A549 (cell line): ENCODE results near the gene DEF6. TPM values are rescaled to one million over a fixed set of nuclear protein-coding genes. Genes with fewer than 3 reads are reported as not detected.

Experiments
- ATAC-seq, 2 experiments: fragments of 200-7000 bp in 1 of 2; fragments of >200 bp in 1 of 2; cut with Nextera tagmentation in 1 of 2; cut with Tn5 transposase in 1 of 2; 3 replicates each; pipeline versions ENCODE4 v1.8.0 to v1.9.1; 2018 to 2020; ENCODE audit warnings: mild to moderate bottlenecking in 1 of 2, moderate library complexity in 1 of 2
- CTCF ChIA-PET: fragments of 300-600 bp; sonication (Branson Sonifier 250); formaldehyde crosslinking; extraction: SDS; loops from one replicate; lab custom pipeline; 2021; ENCODE audit warnings: antibody characterized with exemption, inconsistent platforms; lab: Yijun Ruan, JAX
- POLR2A ChIA-PET: fragments of 350-600 bp; formaldehyde crosslinking; extraction: SDS; loops from one replicate; lab custom pipeline; 2021; ENCODE audit warnings: antibody characterized with exemption, inconsistent platforms; lab: Yijun Ruan, JAX
- DNase-seq, 2 experiments: peaks; one replicate each; pipeline versions ENCODE4 v3.0.0 to v3.0.0-alpha.2; 2011 to 2016; ENCODE audit warnings: low read depth in 1 of 2, low spot score in 1 of 2
- FAIRE-seq: peaks from 2 replicates; lab custom pipeline; 2011; peaks lifted over from hg19 to GRCh38; lab: Jason Lieb, UNC
- H3K27ac ChIP-seq, 2 experiments: fragments of >200 bp; sonication (Bioruptor Twin); formaldehyde crosslinking; 3 replicates each; pipeline ENCODE4 v1.5.1; 2016 to 2017
- H3K4me1 ChIP-seq: fragments of >200 bp; sonication (Bioruptor Twin); formaldehyde crosslinking; 3 replicates; pipeline ENCODE4 v1.6.1; 2016
- H3K4me2 ChIP-seq: fragments of >200 bp; sonication (Bioruptor Twin); formaldehyde crosslinking; 3 replicates; pipeline ENCODE4 v1.6.1; 2016
- H3K4me3 ChIP-seq: fragments of >200 bp; sonication (Bioruptor Twin); formaldehyde crosslinking; 3 replicates; pipeline ENCODE4 v1.5.1; 2016
- H3K9me3 ChIP-seq: fragments of >200 bp; sonication (Bioruptor Twin); formaldehyde crosslinking; 3 replicates; pipeline ENCODE4 v1.6.1; 2016
- BHLHE40 ChIP-seq: IDR thresholded peaks from 2 replicates; pipeline ENCODE4 v1.6.1; 2012; ENCODE audit warnings: low read depth, low read length, inconsistent platforms
- CBX2 ChIP-seq: fragments of 200-600 bp; sonication (generic); IDR thresholded peaks from 2 replicates; pipeline ENCODE4 v1.6.1; 2016; ENCODE audit warnings: low read depth, mild to moderate bottlenecking, borderline replicate concordance
- CEBPB ChIP-seq, 2 experiments: fragments of >200 bp in 1 of 2; sonication (Bioruptor Twin) in 1 of 2; formaldehyde crosslinking in 1 of 2; IDR thresholded peaks; 2 replicates each; pipeline ENCODE4 v1.6.1; 2012 to 2016
- CHD4 ChIP-seq: fragments of 200-600 bp; sonication (generic); IDR thresholded peaks from 2 replicates; pipeline ENCODE4 v1.6.1; 2016; ENCODE audit warnings: antibody characterized with exemption, mild to moderate bottlenecking, borderline replicate concordance
- EHF ChIP-seq: fragments of 250-450 bp; sonication (Bioruptor Pico); IDR thresholded peaks from 2 replicates; pipeline ENCODE4 v1.5.0; 2020; ENCODE audit warnings: mild to moderate bottlenecking
- EHMT2 ChIP-seq: fragments of 200-600 bp; sonication (generic); IDR thresholded peaks from 2 replicates; pipeline ENCODE4 v1.6.1; 2016; ENCODE audit warnings: antibody characterized with exemption, low read depth, mild to moderate bottlenecking, moderate library complexity
- ELK1 ChIP-seq: fragments of 150-350 bp; IDR thresholded peaks from 2 replicates; pipeline ENCODE4 v1.6.1; 2014; ENCODE audit warnings: low read depth, mild to moderate bottlenecking, low read length
- EP300 ChIP-seq, 2 experiments: fragments of >200 bp; sonication (Bioruptor Twin); formaldehyde crosslinking; IDR thresholded peaks; 2 replicates in 1 of 2; 3 replicates in 1 of 2; pipeline ENCODE4 v1.6.1; 2016 to 2017
- GATA3 ChIP-seq: IDR thresholded peaks from 2 replicates; pipeline ENCODE4 v1.6.1; 2012; ENCODE audit warnings: borderline replicate concordance
- HDAC2 ChIP-seq: fragments of 200-600 bp; sonication (generic); IDR thresholded peaks from 2 replicates; pipeline ENCODE4 v1.6.1; 2016
- HEYL ChIP-seq: fragments of 250-450 bp; sonication (Bioruptor Pico); IDR thresholded peaks from 2 replicates; pipeline ENCODE4 v1.8.0; 2021; ENCODE audit warnings: mild to moderate bottlenecking, moderate library complexity
- JUN ChIP-seq, 2 experiments: fragments of >200 bp; sonication (Bioruptor Twin); formaldehyde crosslinking; IDR thresholded peaks; 2 replicates in 1 of 2; 3 replicates in 1 of 2; pipeline ENCODE4 v1.6.1; 2016 to 2017
- JUNB ChIP-seq: fragments of >200 bp; sonication (Bioruptor Twin); formaldehyde crosslinking; IDR thresholded peaks from 2 replicates; pipeline ENCODE4 v1.6.1; 2016
- KDM1A ChIP-seq: fragments of 200-600 bp; sonication (generic); IDR thresholded peaks from 2 replicates; pipeline ENCODE4 v1.6.1; 2016; ENCODE audit warnings: low read depth, mild to moderate bottlenecking
- MAFK ChIP-seq: fragments of 450-650 bp; IDR thresholded peaks from 2 replicates; pipeline ENCODE4 v1.6.1; 2014; ENCODE audit not compliant: partially characterized antibody
- MAZ ChIP-seq: fragments of 150-350 bp; IDR thresholded peaks from 2 replicates; pipeline ENCODE4 v1.6.1; 2014; ENCODE audit warnings: antibody characterized with exemption, low read depth, low read length, borderline replicate concordance
- NFE2L2 ChIP-seq: fragments of 150-350 bp; conservative IDR thresholded peaks from 2 replicates; pipeline ENCODE4 v1.6.1; 2014; ENCODE audit warnings: low read length
- PHF8 ChIP-seq: fragments of 200-600 bp; sonication (generic); IDR thresholded peaks from 2 replicates; pipeline ENCODE4 v1.6.1; 2016; ENCODE audit warnings: low read depth, mild to moderate bottlenecking, antibody characterized with exemption, moderate library complexity, borderline replicate concordance
- POLR2A ChIP-seq: IDR thresholded peaks from 2 replicates; pipeline ENCODE4 v1.6.1; 2012; ENCODE audit warnings: mild to moderate bottlenecking, low read length
- POLR2AphosphoS2 ChIP-seq: conservative IDR thresholded peaks from 2 replicates; pipeline ENCODE4 v1.6.1; 2012; ENCODE audit warnings: low read length, improper control_type of control experiment, inconsistent platforms
- RARB ChIP-seq: fragments of 250-450 bp; sonication (Bioruptor Pico); IDR thresholded peaks from 2 replicates; pipeline ENCODE4 v1.8.0; 2021; ENCODE audit warnings: mild to moderate bottlenecking, moderate library complexity
- RCOR1 ChIP-seq: fragments of 150-350 bp; IDR thresholded peaks from 2 replicates; pipeline ENCODE4 v1.6.1; 2014; ENCODE audit warnings: antibody characterized with exemption, low read length, low read depth
- RFX5 ChIP-seq: fragments of 450-650 bp; IDR thresholded peaks from 2 replicates; pipeline ENCODE4 v1.7.1; 2014; ENCODE audit warnings: antibody characterized with exemption, mild to moderate bottlenecking, moderate library complexity
- RNF2 ChIP-seq: fragments of 200-600 bp; sonication (generic); IDR thresholded peaks from 2 replicates; pipeline ENCODE4 v1.6.1; 2016; ENCODE audit warnings: low read depth, mild to moderate bottlenecking, antibody characterized with exemption, moderate library complexity, borderline replicate concordance
- USF2 ChIP-seq: fragments of 450-650 bp; IDR thresholded peaks from 2 replicates; pipeline ENCODE4 v1.6.1; 2014; ENCODE audit warnings: antibody characterized with exemption
- ZC3H11A ChIP-seq: fragments of 450-650 bp; IDR thresholded peaks from 2 replicates; pipeline ENCODE4 v1.6.1; 2014; ENCODE audit warnings: antibody characterized with exemption, mild to moderate bottlenecking
- WGBS: methylation state at CpG from one replicate; pipeline ENCODE4 v1.1.6; 2017; ENCODE audit errors: missing lambda C conversion rate; 5-methylcytosine and 5-hydroxymethylcytosine counted together
- polyA plus RNA-seq, 4 experiments: library from polyadenylated mRNA; depleted of rRNA in 3 of 4; stranded (reverse); fragments of >200 nt; fragmentation: RNase III in 1 of 4; extraction: RNeasy Plus Mini Kit Qiagen cat#74134 plus additional on column Dnase treatment in 1 of 4; gene quantifications; 2 replicates in 3 of 4; 3 replicates in 1 of 4; pipeline ENCODE4 v1.2.3, GENCODE V29; 2011 to 2017
- TF ChIP-seq, protein P1 (sequence below): IDR thresholded peaks from 2 replicates; pipeline ENCODE4 v1.6.1; 2012
- TF ChIP-seq, protein P2 (sequence below): IDR thresholded peaks from 2 replicates; pipeline ENCODE4 v1.6.1; 2012
- TF ChIP-seq, protein P3 (sequence below): fragments of >200 bp; sonication (Bioruptor Twin); formaldehyde crosslinking; IDR thresholded peaks from 2 replicates; pipeline ENCODE4 v1.6.1; 2016
- TF ChIP-seq, protein P4 (sequence below): IDR thresholded peaks from 2 replicates; pipeline ENCODE4 v1.6.1; 2012; ENCODE audit warnings: low read depth, borderline replicate concordance
- TF ChIP-seq, protein P5 (sequence below): fragments of 200-600 bp; sonication (generic); IDR thresholded peaks from 2 replicates; pipeline ENCODE4 v1.6.1; 2016; ENCODE audit warnings: antibody characterized with exemption, mild to moderate bottlenecking, moderate library complexity

Gene DEF6
- polyA plus RNA-seq, 2 of the 4 experiments (the other 2 are of a cell fraction): 0.05 TPM

DNA sequence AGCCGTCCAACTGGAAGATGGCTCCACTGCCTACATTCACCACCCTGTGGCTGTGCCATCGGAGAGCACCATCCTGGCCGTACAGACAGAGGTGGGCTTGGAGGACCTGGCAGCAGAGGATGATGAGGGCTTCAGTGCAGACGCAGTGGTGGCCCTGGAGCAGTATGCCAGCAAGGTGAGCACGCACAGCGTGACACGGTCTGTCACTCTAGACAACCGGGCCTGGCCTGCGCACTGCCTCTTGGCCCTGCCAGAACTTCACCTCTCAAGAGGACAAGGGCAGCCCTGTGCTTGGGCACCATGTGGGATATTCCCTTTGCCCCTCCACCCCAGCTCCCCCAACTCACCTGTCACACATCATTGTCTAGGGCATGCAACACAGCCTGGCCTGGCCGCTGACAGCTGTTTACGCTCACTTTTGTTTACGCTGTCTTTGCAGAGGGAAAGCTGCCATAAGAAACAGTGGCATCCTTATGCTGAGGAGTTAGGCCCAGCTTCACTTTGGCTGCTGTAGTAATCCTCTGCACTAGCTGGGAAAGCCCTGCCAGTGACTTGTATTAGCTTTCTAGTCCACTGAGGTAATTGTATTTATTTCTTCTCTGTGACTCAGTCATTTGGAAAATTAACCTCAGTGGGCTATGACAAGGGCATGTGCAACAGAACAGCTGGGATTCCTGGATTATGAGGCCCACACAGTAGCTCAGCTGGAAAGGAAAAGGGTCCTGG, 9.8 kb upstream of the DEF6 start:
- no peak for ATAC-seq
- H3K9me3 ChIP-seq: no peaks in the 10 kb centered on the region
- WGBS: 94% methylated on average over 12 of the region's 12 CpGs
- ChIA-PET POLR2A (no interaction called here), CTCF (interaction anchor here (0.6 to 2.0 kb wide), 6 partner anchors 16 to 55 kb away, joined by 3 to 6 read pairs (median 3); partner anchors contain the start of gene PPARD)
- no peaks in the 10 kb centered on the region for H3K4me1 ChIP-seq
- TF ChIP-seq, protein P1, sequence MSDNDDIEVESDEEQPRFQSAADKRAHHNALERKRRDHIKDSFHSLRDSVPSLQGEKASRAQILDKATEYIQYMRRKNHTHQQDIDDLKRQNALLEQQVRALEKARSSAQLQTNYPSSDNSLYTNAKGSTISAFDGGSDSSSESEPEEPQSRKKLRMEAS: no peak
- TF ChIP-seq EP300 (IDR thresholded peaks at IDR 0.05): no peak
- no peak for TF ChIP-seq JUNB
- TF ChIP-seq POLR2AphosphoS2: no peak
- no peak for TF ChIP-seq CBX2
- no peak for TF ChIP-seq RARB (CRISPR knock-in tag)
- TF ChIP-seq RFX5: no peak
- no peak for TF ChIP-seq KDM1A
- no peak for TF ChIP-seq GATA3
- TF ChIP-seq, protein P2, sequence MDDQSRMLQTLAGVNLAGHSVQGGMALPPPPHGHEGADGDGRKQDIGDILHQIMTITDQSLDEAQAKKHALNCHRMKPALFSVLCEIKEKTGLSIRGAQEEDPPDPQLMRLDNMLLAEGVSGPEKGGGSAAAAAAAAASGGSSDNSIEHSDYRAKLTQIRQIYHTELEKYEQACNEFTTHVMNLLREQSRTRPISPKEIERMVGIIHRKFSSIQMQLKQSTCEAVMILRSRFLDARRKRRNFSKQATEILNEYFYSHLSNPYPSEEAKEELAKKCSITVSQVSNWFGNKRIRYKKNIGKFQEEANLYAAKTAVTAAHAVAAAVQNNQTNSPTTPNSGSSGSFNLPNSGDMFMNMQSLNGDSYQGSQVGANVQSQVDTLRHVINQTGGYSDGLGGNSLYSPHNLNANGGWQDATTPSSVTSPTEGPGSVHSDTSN: no peak
- TF ChIP-seq RCOR1: no peak
- TF ChIP-seq MAZ: no peak
- TF ChIP-seq HEYL: no peak
- no peak for TF ChIP-seq EHF (CRISPR knock-in tag)
- TF ChIP-seq, protein P3, sequence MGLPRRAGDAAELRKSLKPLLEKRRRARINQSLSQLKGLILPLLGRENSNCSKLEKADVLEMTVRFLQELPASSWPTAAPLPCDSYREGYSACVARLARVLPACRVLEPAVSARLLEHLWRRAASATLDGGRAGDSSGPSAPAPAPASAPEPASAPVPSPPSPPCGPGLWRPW: no peak
- TF ChIP-seq NFE2L2: no peak
- no peak for TF ChIP-seq ELK1
- TF ChIP-seq MAFK: no peak
- no peak for TF ChIP-seq JUN (IDR thresholded peaks at IDR 0.05)
- no peak for TF ChIP-seq ZC3H11A
- DNase-seq: no peak
- no peak overlapping the region for H3K4me2 ChIP-seq
- no peak overlapping the region for H3K4me3 ChIP-seq
- no peak for FAIRE-seq
- no peak overlapping the region for H3K27ac ChIP-seq

- H3K9me3 ChIP-seq: no peaks in the 10 kb centered on the region
- ChIA-PET CTCF (interaction anchor here (0.6 to 2.0 kb wide), 4 partner anchors 11 to 161 kb away, joined by 3 to 6 read pairs (median 4); partner anchors contain the start of gene PPARD), POLR2A (no interaction called here)
- WGBS: 90% methylated on average over 3 of the region's 4 CpGs
- H3K4me3 ChIP-seq: no peak overlapping the region
- FAIRE-seq: no peak
- no peak overlapping the region for H3K4me2 ChIP-seq
- no peak for DNase-seq
- no peak overlapping the region for H3K27ac ChIP-seq
- H3K4me1 ChIP-seq: no peaks in the 10 kb centered on the region
- no peak for ATAC-seq
- TF ChIP-seq PHF8 (no peak), HDAC2 (no peak), POLR2A (no peak), ELK1 (no peak), EP300 (IDR thresholded peaks at IDR 0.05) (no peak), EHF (CRISPR knock-in tag) (no peak), BHLHE40 (no peak), RNF2 (no peak), EHMT2 (no peak), CEBPB (IDR thresholded peaks at IDR 0.05) (no peak), USF2 (no peak), CHD4 (no peak)
- TF ChIP-seq, protein P4, sequence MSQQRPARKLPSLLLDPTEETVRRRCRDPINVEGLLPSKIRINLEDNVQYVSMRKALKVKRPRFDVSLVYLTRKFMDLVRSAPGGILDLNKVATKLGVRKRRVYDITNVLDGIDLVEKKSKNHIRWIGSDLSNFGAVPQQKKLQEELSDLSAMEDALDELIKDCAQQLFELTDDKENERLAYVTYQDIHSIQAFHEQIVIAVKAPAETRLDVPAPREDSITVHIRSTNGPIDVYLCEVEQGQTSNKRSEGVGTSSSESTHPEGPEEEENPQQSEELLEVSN: no peak
- TF ChIP-seq, protein P5, sequence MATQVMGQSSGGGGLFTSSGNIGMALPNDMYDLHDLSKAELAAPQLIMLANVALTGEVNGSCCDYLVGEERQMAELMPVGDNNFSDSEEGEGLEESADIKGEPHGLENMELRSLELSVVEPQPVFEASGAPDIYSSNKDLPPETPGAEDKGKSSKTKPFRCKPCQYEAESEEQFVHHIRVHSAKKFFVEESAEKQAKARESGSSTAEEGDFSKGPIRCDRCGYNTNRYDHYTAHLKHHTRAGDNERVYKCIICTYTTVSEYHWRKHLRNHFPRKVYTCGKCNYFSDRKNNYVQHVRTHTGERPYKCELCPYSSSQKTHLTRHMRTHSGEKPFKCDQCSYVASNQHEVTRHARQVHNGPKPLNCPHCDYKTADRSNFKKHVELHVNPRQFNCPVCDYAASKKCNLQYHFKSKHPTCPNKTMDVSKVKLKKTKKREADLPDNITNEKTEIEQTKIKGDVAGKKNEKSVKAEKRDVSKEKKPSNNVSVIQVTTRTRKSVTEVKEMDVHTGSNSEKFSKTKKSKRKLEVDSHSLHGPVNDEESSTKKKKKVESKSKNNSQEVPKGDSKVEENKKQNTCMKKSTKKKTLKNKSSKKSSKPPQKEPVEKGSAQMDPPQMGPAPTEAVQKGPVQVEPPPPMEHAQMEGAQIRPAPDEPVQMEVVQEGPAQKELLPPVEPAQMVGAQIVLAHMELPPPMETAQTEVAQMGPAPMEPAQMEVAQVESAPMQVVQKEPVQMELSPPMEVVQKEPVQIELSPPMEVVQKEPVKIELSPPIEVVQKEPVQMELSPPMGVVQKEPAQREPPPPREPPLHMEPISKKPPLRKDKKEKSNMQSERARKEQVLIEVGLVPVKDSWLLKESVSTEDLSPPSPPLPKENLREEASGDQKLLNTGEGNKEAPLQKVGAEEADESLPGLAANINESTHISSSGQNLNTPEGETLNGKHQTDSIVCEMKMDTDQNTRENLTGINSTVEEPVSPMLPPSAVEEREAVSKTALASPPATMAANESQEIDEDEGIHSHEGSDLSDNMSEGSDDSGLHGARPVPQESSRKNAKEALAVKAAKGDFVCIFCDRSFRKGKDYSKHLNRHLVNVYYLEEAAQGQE: no peak
Measured at GRCh38 chr6:35288834-35289233, 8.8 kb upstream of the DEF6 start.
